Effector memory CD4-positive, alpha-beta T cell (primary cell): ENCODE measurements around the gene ROBO1.

Experiments used
- DNase-seq, 3 donors: peaks; one replicate each; pipeline ENCODE4 v3.0.0-alpha.2; 2020
- H3K27ac ChIP-seq: 2 replicates; pipeline ENCODE4 v1.7.0; 2013; ENCODE audit warnings: mild to moderate bottlenecking, low read length, moderate library complexity; ENCODE audit not compliant: insufficient read depth, poor library complexity, severe bottlenecking
- H3K27me3 ChIP-seq: replicated peaks from 2 replicates; pipeline ENCODE4 v1.7.0; 2013; ENCODE audit warnings: mild to moderate bottlenecking, low read length; ENCODE audit not compliant: insufficient read depth, control insufficient read depth, poor library complexity, severe bottlenecking
- H3K36me3 ChIP-seq: 2 replicates; pipeline ENCODE4 v1.7.0; 2013; ENCODE audit warnings: mild to moderate bottlenecking, low read length, moderate library complexity; ENCODE audit not compliant: control insufficient read depth, insufficient read depth
- H3K4me1 ChIP-seq: 2 replicates; pipeline ENCODE4 v1.7.0; 2013; ENCODE audit warnings: low read length, mild to moderate bottlenecking; ENCODE audit not compliant: control insufficient read depth, insufficient read depth, poor library complexity, severe bottlenecking
- H3K4me3 ChIP-seq: 2 replicates; pipeline ENCODE4 v1.7.0; 2013; ENCODE audit warnings: low read length, low read depth, mild to moderate bottlenecking; ENCODE audit not compliant: insufficient read depth, poor library complexity, severe bottlenecking
- H3K9me3 ChIP-seq: 2 replicates; pipeline ENCODE4 v1.7.0; 2013; ENCODE audit warnings: mild to moderate bottlenecking, low read length, moderate library complexity; ENCODE audit not compliant: control insufficient read depth

ROBO1 gene

DNA sequence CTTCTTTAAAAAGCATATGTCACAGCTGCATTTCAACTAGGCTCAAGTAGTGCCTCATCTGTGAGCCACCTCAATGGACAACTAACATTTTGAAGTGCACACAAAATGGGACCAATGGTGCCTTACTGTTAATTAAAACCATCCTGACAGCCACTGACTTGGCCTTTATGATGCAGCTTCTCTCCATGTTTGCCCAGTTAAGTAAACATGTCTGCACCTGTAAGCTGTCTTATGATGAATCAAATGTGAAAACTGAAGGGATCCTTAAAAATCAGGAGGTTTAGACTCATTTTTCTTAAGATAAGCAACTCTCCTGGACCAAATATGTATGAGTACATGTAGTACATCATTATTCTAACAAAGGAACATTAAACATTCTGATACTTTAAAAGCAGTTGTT lies 861.6 kb downstream of the ROBO1 start:
- H3K27ac ChIP-seq, result no peak overlapping the region
- H3K36me3 ChIP-seq, result no peaks in the 10 kb centered on the region

DNA sequence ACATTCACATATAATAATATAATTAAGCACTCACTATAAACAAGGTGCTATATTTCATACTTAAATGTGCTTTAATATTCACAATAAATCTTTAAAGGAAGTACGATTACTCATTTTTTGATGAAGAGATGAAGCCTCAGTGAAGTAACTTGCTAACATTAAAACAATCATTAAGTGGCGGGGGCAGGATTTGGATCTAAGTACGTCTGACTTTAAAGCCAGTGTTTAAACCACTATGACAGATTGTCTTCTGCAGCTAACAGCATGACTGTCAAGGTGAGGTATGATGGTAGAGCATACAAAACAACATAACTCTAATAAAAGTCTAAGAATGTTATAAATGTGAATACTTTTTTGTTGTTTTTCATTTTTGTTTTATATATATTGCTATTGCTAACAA lies 862.1 kb downstream of the ROBO1 start:
- Histone ChIP-seq H3K9me3 (no peaks in the 10 kb centered on the region), H3K4me3 (no peak overlapping the region)

More for the DNA sequence above, 861.6 kb downstream of the ROBO1 start:
- H3K27me3 ChIP-seq, result no peaks in the 10 kb centered on the region
- DNase-seq, result no peak
- H3K4me3 ChIP-seq, result no peak overlapping the region
- no peaks in the 10 kb centered on the region for H3K9me3 ChIP-seq
- H3K4me1 ChIP-seq, result no peaks in the 10 kb centered on the region

DNA sequence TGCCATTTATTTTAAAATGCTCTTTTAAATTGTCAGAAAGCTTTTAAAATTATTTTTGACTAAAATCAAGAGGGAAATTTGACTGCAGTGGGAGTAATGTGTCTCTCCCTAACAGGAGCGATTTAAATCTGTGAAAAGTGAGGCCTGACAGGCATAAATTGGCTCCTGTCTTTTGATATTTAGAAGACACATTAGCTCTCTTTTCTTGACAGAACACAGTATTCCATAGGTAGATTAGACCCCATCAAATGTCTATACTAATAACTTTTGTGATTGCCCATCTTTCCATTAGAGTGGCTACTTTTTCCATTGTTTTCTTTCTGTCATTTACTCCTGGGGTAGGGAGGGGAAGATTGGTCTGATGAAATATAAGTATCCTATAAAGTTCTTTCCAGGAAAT lies 866.3 kb downstream of the ROBO1 start:
- no peak overlapping the region for H3K4me3 ChIP-seq
- DNase-seq, result no peak
- no peaks in the 10 kb centered on the region for H3K9me3 ChIP-seq
- H3K27ac ChIP-seq, result no peak overlapping the region
- H3K36me3 ChIP-seq, result no peaks in the 10 kb centered on the region
- H3K4me1 ChIP-seq, result no peaks in the 10 kb centered on the region
- H3K27me3 ChIP-seq, result no peaks in the 10 kb centered on the region

More for the DNA sequence above, 862.1 kb downstream of the ROBO1 start:
- no peaks in the 10 kb centered on the region for H3K27me3 ChIP-seq
- no peak for DNase-seq
- H3K4me1 ChIP-seq, result no peaks in the 10 kb centered on the region
- H3K27ac ChIP-seq, result no peak overlapping the region
- no peaks in the 10 kb centered on the region for H3K36me3 ChIP-seq

DNA sequence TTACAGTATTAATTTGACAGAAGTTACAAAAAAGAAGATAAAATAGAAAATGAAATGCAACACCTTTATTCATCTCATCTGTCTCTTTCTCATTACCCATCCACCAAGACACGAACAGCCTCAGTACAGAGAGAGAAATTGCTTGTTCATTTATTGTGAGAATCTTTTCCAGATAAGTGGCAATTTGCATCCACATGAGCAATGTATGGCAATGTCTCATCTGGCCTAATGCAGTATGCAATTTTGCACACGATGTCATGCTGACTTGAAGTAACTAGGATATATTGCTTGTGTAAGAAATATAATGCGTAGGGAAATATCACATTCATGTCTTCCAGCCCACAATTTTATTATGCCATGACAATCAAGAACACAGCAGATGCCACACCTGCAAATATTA lies 866.9 kb downstream of the ROBO1 start:
- Histone ChIP-seq H3K36me3 (no peaks in the 10 kb centered on the region), H3K9me3 (no peaks in the 10 kb centered on the region), H3K4me1 (no peaks in the 10 kb centered on the region), H3K4me3 (no peak overlapping the region), H3K27ac (no peak overlapping the region), H3K27me3 (no peaks in the 10 kb centered on the region)
- no peak for DNase-seq

DNA sequence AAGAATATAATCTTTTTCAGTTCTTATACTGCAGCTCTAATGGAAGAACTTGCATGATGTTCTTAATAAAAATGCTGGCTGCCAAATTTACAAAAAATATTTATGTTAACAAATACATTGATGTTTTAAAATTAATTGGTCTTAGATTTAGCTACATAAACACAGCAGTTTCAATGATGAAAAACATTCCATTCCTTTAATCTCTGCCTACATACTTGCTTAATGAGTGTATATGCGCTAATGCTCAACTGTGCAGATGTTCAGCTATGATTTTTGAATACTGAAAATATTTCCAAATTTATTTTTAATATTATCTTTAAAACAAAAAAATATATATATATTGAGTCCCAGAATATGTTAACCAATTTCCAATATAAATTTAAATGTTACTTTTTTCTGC lies 867.4 kb downstream of the ROBO1 start:
- Histone ChIP-seq H3K36me3 (no peaks in the 10 kb centered on the region), H3K27ac (no peak overlapping the region), H3K4me3 (no peak overlapping the region), H3K9me3 (no peaks in the 10 kb centered on the region), H3K4me1 (no peaks in the 10 kb centered on the region), H3K27me3 (no peaks in the 10 kb centered on the region)
- no peak for DNase-seq

GRCh38 chr3:78895528-78895927 lies 872.3 kb downstream of the ROBO1 start:
- Histone ChIP-seq H3K9me3 (no peaks in the 10 kb centered on the region), H3K27me3 (no peaks in the 10 kb centered on the region), H3K36me3 (no peaks in the 10 kb centered on the region), H3K4me1 (no peaks in the 10 kb centered on the region), H3K4me3 (no peak overlapping the region), H3K27ac (no peak overlapping the region)
- DNase-seq, result no peak

DNA sequence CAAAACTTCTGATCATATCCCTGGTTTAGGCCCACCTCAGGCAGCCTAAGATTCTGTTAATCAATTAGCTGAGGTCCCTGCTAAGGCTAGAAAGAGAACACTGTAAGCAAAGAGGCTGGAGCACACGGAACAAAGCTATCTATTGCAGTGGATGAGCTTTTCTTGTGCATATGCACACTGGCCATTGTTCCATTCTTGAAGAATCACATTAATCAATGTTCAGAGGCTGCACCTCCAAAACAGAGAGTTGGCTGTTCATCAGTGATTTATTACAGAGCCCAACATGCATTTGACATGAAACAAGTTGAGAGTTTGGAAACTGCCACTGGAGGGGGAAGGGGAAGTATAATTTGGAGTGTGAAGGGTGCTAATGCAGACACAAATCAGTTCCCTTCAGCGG lies 873.0 kb downstream of the ROBO1 start:
- Histone ChIP-seq H3K4me1 (no peaks in the 10 kb centered on the region), H3K27me3 (no peaks in the 10 kb centered on the region), H3K4me3 (no peak overlapping the region), H3K36me3 (no peaks in the 10 kb centered on the region), H3K9me3 (no peaks in the 10 kb centered on the region), H3K27ac (no peak overlapping the region)
- DNase-seq, result no peak

GRCh38 chr3:78893161-78893560 lies 874.6 kb downstream of the ROBO1 start:
- Histone ChIP-seq H3K36me3 (no peaks in the 10 kb centered on the region), H3K4me3 (no peak overlapping the region), H3K27ac (no peak overlapping the region), H3K9me3 (no peaks in the 10 kb centered on the region), H3K4me1 (no peaks in the 10 kb centered on the region), H3K27me3 (no peaks in the 10 kb centered on the region)
- no peak for DNase-seq

DNA sequence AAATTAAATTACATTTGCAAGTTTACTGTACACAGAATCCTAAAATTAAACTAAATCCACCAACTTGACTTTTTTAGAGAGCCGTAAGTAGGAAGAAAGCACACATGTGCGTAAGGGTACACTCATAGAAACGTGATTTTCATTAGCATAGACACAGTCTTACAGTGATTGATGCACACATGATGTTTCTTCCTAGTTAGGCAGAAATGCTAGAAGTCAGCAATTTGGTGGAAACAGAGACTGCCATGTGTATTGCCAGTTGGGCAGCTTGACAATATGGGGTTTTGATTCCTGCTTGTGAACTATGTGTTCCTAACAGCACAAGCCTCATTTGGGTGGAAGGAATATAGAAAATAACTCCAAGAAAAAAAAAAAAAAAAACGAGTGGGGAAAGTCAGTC lies 878.5 kb downstream of the ROBO1 start:
- Histone ChIP-seq H3K4me1 (no peaks in the 10 kb centered on the region), H3K9me3 (no peaks in the 10 kb centered on the region), H3K4me3 (no peak overlapping the region), H3K27ac (no peak overlapping the region), H3K36me3 (no peaks in the 10 kb centered on the region), H3K27me3 (no peaks in the 10 kb centered on the region)
- no peak for DNase-seq

DNA sequence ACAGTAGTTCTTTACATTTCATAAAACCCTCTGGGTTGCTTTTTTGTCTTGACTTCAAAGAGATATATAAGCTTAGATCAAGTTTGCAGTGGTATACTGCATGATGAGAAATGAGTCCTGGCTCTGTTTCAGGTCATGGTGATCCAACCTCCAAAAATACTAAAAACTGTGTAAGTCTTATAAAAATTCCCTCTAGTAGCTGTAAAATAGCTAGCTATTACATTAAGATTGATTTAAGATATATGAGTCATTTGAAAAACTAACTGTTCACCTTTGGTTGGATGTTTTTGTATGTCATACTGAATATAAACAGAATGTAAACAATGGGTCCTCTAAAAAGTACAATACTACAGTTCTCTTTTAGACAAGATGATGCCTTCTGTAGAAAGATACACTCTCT lies 879.2 kb downstream of the ROBO1 start:
- no peaks in the 10 kb centered on the region for H3K27me3 ChIP-seq
- no peaks in the 10 kb centered on the region for H3K4me1 ChIP-seq
- no peak overlapping the region for H3K4me3 ChIP-seq
- DNase-seq, result no peak
- H3K27ac ChIP-seq, result no peak overlapping the region
- H3K9me3 ChIP-seq, result no peaks in the 10 kb centered on the region
- H3K36me3 ChIP-seq, result no peaks in the 10 kb centered on the region

- H3K27ac ChIP-seq, result no peak overlapping the region
Observed at GRCh38 chr3:78887547-78888011, 880.2 kb downstream of the ROBO1 start.

More at GRCh38 chr3:78887547-78888011, 880.2 kb downstream of the ROBO1 start:
- Histone ChIP-seq H3K4me1 (no peaks in the 10 kb centered on the region), H3K36me3 (no peaks in the 10 kb centered on the region), H3K27me3 (no peaks in the 10 kb centered on the region), H3K4me3 (no peak overlapping the region), H3K9me3 (no peaks in the 10 kb centered on the region)
- no peak for DNase-seq
